HG03064 (cell line): Measurements from ENCODE around the gene ZNF396.

Experiments used
- ATAC-seq: cut with Tn5 transposase; IDR thresholded peaks from one replicate; pipeline ENCODE4 v1.9.1; 2021; ENCODE audit warnings: low read depth; ENCODE audit not compliant: unreplicated experiment

Gene ZNF396

DNA sequence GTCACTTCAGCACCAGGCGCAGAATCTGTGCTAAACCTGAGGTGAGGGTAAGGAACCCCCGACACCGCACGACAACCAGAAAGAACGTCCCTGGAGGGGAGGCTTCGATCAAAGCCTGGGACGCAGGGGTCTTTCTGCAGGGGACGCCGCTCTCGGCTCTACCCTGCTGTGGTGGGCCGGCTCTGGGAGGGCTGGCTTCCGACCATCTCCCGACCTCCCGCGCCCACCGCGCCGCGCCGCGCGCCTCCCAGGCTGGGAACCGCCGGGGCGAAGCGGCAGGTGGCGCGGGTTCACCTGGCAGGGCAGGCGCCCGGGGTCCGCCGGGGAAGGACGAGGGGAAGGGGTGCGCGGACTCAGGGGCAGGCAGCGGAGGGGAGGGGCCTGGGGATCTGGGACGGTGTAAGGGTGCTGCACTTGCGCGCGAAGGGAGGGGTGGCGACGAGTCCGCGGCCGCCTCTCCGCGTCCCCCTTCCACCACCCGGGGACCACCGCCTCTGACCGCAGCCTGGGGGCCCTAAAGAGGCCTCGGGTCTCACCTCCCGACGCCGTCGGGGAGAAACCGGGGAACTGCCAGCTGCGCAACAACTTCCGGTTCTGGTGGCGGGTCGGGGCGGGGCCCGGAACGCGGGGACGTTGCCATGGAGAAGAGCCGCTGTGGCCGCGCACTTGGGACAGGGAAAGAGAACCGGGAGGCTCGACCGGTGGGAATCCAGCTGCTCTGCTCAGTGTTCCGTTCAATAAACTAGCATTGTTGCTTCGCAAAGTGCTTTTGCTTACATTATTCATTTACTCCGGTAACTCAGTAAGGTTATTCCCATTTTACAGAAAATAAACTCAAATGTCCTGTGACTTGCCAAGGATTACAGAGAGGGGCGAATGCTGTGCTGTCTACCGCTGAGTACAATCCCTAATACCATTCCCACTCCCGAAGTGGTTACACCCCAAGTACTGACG lies at the start of gene ZNF396:
Gene ZNF396 (minus strand): TSS at position 596 of the 954 bp plus-strand sequence. CDS start 3,045 bp downstream, outside the sequence.
- peak; percentile 75 for ATAC-seq

DNA sequence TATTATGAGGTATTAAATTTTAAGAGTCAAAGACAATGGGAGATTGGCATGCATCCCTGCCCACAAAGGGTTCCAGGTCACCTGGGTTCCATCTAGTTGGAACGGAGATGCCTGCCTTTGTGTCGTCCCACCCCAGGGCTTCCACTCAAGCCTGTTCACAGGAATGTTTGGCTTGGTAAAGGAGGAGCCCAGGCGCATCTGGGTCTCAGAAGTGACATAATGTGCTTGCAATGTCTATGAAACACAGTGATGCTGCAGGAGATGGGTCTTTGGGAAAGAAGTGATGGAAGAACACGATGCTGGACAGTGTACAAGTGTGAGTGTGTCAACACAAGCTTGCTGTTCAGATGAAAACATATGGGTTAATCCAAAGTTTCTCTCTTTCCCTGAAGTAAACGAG lies 49.6 kb upstream of the ZNF396 start:
- no peak for ATAC-seq

DNA sequence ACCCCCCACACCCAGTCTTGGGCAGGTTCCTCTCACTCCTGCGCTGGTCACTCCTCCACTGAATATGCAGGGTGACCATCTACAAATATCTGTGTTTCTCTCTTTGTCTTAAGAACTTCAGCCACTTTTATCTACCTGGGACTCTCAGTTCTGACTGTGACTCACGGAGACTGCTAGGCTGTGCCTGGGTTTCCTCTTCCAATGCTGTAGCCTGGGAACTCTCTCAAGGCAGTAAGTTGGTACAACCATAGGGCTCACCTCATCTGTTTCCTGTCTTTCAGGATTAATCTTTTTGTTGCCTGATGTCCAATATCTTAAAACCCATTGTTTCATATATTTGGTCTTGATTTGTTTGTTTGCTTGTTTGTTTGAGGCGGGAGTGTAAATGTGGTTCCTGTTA lies 47.2 kb upstream of the ZNF396 start:
- ATAC-seq, result no peak

DNA sequence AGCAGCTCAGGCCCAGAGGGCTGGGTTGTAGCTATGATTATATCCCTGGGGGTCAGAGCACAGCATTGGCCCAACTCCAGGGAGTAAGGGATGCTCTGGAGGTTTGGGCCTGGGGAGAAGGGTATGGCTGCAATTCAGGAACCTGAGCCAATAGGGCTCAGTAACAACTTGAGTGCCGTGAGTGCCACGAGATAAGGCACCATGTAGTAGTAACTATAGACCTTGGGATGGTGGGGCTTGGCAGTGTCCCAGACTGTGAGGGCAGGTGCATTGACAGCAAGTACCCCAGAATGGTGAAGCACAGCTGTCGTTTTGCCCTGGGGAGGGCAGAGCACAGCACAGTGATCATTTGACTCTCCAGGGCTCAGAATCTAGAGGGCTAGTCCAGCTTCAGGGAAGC lies 45.1 kb upstream of the ZNF396 start:
- no peak for ATAC-seq

DNA sequence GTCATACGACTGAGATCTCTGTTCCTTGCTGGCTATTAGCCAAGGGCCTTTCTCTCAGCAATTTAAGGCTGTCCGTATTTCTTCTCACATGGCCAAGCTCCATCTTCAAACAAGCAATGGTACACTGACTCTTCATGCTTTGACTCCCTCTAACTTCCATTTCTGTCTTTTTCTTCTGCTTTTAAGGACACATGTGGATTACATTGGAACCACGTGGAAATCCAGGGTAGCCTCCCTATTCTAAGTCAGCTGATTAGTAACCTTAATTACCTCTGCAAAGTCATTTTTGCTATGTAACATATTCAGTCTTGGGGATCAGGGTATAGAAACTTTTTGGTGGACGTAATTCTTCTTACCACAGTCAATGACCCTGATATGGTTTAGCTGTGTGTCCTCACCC lies 41.5 kb upstream of the ZNF396 start:
- no peak for ATAC-seq

DNA sequence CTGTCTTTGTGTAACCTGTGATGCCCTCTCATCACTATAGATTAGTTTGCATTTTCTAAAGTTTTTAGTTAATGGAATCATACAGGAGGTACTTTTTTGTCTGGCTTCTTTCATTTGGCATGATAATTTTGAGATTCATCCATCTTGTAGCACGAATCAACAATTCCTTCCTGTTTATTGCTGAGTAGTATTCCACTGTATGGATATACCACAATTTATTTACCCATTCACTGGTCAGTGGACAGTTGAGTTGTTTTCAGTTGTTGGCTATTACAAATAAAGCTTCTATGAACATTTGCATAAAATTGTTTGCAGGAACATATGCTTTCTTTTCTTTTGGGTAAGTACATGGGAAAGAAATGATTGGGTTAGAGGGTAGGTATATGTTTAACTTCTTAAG lies 40.1 kb upstream of the ZNF396 start:
- no peak for ATAC-seq

DNA sequence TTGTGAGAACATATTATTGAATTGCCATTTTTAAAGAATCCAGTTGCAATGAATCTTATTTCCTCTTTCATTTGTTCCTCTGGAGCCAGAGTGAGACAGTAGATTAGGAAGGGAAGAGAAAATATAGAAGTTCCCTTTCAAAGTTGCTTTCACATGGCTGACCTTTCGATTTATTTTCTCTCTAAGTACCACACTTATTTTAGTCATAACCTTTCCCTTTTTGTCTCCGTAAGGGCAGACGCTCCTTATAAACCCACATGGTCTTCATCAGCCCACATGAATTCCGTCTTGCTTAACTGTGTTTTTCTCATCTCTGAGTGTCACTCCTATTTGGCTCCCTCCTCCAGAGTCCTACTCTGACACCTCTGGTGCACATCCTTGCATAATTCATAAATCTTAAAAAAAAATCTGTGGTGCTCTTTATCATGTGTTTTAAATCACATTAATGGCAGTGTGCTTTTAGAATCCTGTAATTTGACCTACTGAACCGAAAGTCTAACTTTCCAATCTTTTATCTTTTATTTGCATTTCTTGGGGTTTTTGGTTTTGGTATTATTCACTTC lies 38.5 kb upstream of the ZNF396 start:
- no peak for ATAC-seq

DNA sequence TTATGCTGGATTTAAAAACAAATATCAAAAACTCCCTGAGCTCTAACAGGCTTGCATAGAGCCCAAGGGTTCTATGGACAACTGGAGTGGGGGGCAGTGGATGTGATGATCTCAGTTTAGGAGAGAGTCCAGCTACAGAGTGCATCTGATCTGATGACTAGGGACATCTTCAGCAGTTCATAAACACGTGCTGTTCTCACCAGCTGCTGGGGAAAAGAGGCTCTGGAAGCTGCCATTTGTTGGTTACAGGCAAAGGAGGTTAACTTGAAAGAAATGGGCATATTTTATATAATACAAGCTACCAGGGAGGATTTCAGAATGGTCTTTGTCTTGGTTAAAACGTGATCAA lies 36.0 kb upstream of the ZNF396 start:
- ATAC-seq, result no peak

DNA sequence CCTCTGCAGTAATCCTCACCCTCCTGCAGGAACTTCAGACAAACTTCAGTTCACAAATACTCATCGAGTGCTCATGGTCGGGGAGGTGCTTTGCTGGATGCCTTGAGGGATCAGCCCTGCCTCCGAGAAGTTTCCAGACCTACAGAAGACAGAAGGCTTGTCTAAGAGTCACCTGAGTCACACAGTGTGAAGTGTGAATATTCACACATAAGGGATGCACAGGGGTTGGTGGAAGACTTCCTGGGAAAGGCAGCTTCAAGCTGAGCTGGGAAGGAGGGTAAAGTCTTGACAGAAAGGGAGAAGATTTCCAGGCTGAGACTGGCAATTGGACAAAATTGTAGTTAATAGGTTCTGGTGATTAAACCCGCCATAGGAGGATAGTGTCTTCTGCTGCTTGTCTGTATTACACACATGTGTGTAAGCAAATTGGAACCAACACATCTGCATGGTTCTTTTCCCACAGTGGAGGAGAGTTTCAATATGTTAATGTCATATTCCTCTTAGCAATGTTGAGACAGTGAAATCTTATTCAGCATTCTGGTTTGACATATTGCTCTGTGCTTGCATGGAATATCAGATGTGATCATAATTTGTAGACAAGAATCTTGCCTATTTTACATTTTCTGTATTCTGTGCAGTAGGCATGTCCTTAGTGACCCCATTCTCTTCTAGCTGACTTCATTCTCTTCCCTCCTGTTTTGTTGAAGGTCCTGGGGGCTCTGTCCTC lies 34.7 kb upstream of the ZNF396 start:
- ATAC-seq, result no peak

DNA sequence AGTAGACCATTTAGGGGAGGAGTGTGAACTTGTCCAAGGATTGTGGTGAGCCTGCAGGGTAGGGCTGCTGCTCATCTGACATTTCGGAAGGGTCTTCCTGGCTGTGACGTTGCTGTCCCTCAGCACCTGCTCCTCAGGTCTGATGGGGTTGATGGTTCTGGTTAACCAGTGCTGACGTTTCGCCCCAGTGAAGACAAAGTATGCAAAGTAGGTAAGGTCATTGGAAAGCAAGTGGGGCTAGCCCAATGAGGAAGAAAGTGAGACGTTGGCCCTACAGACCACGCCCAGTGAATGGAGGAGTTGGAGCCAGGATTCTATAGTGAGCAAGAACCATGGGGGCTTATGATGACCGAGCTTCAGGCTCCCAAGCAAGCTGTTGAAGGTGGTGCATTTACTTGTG lies 33.4 kb upstream of the ZNF396 start:
- ATAC-seq, result no peak

DNA sequence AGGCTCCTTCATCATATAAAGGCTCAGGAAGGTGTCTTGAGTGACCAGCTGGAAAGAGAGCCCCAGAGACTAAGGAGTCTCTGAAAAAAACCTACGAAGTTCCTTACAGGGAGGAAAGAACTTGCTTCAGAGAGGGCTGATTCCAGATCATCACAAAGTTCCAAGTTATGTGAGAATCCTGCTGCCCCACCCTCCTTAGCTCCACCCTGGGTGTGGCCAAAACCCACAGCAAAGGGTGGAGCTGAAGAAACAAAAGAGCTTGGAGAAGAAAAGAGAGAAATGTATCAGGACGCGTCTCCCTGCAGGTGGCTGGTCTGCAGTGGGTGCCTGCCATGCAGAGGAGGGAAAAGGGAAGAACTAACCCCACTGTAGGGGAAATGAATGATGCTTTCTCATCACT lies 32.8 kb upstream of the ZNF396 start:
- ATAC-seq, result no peak

DNA sequence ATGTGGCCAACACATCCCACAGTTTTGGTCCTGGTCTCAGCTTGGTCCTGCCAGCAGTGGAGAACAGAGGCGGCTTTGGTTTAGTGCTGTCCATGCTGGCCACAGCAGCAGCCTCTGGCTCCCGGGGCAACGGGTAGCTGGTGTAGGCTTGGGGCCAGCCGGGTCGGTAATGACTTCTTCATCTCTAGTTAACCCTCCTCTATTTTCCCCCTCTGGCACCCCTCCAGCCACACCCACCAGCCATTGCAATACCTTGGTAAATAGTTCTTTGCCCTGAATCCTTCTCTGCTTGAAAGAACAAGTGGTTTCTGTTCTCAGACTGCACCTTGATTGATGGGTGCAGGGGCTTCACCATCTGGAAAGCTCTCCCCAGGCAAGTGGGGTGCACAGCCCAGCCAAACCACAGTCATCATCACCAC lies 31.7 kb upstream of the ZNF396 start:
- no peak for ATAC-seq

DNA sequence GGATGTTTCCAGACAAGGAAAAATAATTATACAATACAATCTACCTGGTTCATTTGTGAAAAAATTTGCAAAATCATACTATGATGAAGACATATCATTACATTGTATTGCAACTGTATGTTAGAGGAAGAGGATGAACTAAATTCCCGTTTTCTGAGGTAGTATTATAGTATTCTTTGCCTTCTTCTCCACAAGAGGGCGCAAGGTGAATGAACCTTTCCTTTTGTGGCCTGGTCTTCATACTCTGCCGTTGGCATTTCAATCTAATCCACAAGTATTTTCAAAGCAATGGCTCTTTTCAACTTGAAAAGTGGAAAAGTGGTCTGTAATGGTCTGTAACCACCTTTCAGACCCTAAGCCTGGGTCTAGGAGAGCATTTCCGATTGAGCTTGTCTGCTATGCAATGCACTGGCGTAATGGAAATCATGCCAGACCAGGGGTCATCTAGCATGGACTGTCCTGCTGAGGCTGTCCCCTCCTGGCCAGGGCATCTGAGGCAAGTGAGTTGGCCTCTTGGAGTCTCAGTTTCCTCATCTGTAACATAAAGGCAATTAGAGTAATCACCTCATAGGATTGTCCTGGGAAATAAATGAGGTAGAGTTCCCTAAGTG lies 30.8 kb upstream of the ZNF396 start:
- ATAC-seq, result peak; percentile 56

DNA sequence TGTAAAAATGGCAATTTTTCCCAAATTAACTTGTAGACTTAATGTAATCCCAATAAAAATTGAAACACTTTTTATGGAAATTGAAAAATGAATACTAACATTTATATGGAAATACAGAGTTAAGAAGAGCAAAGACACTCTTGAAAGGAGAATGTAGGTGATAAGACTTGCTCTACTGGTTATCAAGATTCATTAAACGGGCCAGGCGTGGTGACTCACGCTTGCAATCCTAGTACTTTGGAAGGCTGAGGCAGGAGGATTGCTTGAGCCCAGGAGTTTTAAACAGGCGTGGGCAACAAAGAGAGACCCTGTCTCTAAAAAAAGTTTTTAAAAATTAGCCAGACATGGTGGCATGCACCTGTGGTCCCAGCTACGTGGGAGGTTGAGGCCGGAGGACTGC lies 29.5 kb upstream of the ZNF396 start:
- ATAC-seq, result no peak

DNA sequence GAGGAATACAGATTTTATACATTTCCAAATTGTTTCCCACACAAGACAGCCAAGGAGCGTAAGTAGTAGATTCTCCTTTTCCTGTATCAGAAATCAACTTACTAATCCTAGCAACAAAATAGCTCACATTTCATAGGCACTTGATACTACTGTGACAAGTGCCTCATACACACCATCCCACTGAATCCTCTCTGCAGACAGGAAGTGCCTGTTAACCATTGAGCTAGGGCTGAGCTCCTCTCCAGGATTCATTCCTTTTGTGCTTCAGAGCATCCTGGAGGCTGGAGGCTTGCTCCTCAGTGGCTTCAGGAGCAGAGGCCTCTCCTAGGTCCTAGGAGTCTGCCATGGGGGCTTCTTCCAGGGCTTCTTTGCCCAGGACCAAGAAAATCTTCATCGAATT lies 20.8 kb upstream of the ZNF396 start:
- no peak for ATAC-seq

DNA sequence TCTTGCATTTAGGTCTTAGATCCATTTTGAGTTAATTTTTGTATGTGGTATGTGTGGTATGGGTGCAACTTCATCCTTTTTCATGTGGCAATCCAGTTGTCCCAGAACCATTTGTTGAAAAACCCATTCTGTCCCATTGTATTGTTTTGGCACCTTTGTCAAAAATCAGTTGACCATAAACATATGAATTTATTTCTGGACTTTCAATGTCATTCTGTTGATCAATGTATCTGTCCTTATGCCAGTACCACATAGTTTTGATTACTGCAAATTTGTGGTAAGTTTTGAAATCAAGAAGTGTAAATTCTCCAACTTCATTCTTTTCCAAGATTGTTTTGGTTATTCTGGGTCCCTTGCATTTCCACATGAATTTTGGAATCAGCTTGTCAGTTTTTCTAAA lies 16.6 kb upstream of the ZNF396 start:
- no peak for ATAC-seq

DNA sequence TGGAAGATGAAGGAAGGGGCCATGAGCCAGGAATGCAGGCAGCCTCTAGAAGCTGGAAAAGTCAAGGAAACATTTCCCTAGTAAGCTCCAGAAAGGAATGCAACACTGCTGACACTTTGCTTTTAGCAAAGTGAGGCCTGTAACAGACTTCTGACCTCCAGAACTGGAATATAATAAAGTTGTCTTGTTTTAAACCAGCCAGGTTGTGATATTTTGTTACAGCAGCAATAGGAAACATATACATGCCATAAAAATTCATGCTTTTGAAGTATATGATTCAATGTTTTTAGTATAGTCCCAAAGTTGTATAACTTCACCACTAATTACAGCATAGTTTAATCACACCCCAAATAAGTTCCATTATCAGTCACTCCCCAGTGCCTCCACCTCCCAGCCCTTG lies 15.2 kb upstream of the ZNF396 start:
- no peak for ATAC-seq

DNA sequence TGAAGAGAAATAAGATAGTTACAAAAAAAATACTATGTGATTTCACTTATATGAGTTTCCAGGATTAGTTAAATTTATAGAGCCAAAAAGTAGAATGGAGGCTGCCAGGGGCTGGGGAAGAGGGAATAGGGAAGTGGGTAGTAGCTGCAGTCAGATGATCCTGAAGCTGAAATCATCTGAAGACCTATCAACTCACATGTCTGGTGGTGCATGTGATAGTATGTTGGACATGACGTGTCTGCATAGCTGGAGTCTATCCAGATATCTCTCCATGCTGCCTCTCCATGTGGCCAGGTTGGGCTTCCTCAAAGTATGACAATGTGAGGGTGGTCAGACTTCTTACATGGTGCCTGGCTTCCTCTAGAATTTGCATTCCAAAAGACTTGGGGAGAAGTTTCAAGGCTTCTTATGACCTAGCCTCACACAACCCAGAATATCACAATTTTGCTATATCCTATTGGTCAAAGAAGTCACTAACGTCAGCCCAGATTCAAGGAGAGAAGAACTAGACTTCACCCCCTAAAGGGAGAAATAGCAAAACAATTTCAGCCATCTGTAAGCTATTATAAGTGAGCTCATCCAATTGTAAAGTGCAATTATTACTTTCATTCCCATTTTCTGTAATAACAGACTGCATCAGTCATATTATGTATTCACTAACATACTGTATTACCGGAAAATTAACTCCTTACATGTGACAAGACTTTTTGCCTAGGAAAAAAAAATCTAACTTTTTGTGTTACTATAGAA lies 14.0 kb upstream of the ZNF396 start:
- ATAC-seq, result no peak

DNA sequence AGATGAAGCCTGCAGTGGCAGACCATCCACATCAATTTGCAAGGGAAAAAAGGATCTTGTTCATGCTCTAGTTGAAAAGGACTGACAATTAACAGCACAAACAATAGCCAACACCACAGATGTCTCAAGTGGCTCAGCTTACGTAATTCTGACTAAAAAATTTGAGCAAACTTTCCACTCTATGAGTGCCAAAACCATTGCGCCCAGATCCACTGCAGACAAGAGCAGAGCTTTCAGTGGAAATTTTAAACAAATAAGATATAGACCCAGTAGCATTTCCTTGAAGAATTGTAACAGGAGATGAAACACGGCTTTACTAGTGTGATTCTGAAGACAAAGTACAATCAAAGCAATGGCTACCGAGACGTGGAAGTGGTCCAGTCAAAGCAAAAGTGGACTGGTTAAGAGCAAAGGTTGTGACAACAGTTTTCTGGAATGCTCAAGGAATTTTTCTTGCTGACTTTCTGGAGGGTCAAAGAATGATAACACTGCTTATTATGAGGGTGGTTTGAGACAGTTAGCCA lies 12.0 kb upstream of the ZNF396 start:
- ATAC-seq, result no peak

DNA sequence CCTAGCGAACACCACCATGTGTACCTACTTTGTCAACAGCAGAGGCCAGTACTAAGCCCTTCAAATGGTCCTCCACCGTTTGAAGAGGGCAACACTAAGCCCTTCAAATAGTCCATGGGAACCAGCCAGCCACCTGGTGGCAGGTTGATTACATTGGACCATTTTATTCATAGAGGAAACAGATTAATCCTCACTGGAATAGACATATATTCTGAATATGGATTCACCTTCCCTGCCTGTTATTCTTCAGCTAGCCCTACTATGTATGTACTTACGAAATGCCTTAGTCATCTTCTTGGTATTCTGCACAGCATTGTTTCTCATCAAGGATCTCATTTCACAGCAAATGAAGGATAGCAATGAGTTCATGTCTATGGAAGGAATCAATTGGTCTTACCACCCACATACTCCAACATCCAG lies 10.0 kb upstream of the ZNF396 start:
- no peak for ATAC-seq
